Neuronal stem cell (in vitro differentiated cells): ENCODE data around the gene LRP10.

Experiments used
- DNase-seq: peaks from one replicate; pipeline ENCODE4 v3.0.0-alpha.2; 2013; ENCODE audit warnings: low spot score
- H2AFZ ChIP-seq: one replicate; pipeline ENCODE4 v1.6.1; 2013; ENCODE audit warnings: mild to moderate bottlenecking, low read length, inconsistent platforms
- H2AK5ac ChIP-seq: 2 replicates; pipeline ENCODE4 v1.6.1; 2013; ENCODE audit warnings: low read depth, mild to moderate bottlenecking, inconsistent platforms, low read length, moderate library complexity, mixed read lengths
- H2BK120ac ChIP-seq: 2 replicates; pipeline ENCODE4 v1.6.1; 2013; ENCODE audit warnings: low read depth, mild to moderate bottlenecking, inconsistent platforms, low read length, moderate library complexity, mixed read lengths
- H2BK12ac ChIP-seq: one replicate; pipeline ENCODE4 v1.6.1; 2013; ENCODE audit warnings: low read length, inconsistent platforms
- H2BK15ac ChIP-seq: 2 replicates; pipeline ENCODE4 v1.6.1; 2013; ENCODE audit warnings: mild to moderate bottlenecking, low read length, inconsistent platforms, mixed read lengths
- H2BK5ac ChIP-seq: one replicate; pipeline ENCODE4 v1.6.1; 2013; ENCODE audit warnings: inconsistent platforms, mild to moderate bottlenecking, low read length, moderate library complexity
- H3K14ac ChIP-seq: one replicate; pipeline ENCODE4 v1.6.1; 2013; ENCODE audit warnings: low read length, inconsistent platforms
- H3K18ac ChIP-seq: 2 replicates; pipeline ENCODE4 v1.6.1; 2013; ENCODE audit warnings: low read length, inconsistent platforms
- H3K23ac ChIP-seq: 2 replicates; pipeline ENCODE4 v1.6.1; 2013; ENCODE audit warnings: low read depth, mild to moderate bottlenecking, mixed read lengths, low read length, inconsistent platforms; ENCODE audit not compliant: poor library complexity
- H3K27ac ChIP-seq: replicated peaks from 3 replicates; pipeline ENCODE4 v1.5.1; 2013; ENCODE audit warnings: low read length, inconsistent platforms
- H3K27me3 ChIP-seq, 3 experiments: 2 replicates each; pipeline ENCODE4 v1.6.1; 2013; ENCODE audit warnings: low read length in 3 of 3, mild to moderate bottlenecking in 2 of 3, inconsistent platforms in 1 of 3, low read depth in 1 of 3, mixed read lengths in 1 of 3, moderate library complexity in 1 of 3; ENCODE audit not compliant: control insufficient read depth in 3 of 3, insufficient read depth in 3 of 3
- H3K36me3 ChIP-seq, 2 donors: replicated peaks in 1 of 2; 2 replicates each; pipeline ENCODE4 v1.6.1; 2013; ENCODE audit warnings: low read length in 2 of 2; ENCODE audit not compliant: control insufficient read depth in 2 of 2, insufficient read depth in 2 of 2
- H3K4ac ChIP-seq: 2 replicates; pipeline ENCODE4 v1.6.1; 2013; ENCODE audit warnings: inconsistent platforms, mild to moderate bottlenecking, low read length, moderate library complexity
- H3K4me1 ChIP-seq, 2 donors: 1 replicate in 1 of 2; 2 replicates in 1 of 2; pipeline ENCODE4 v1.6.1; 2013; ENCODE audit warnings: low read length in 2 of 2, low read depth in 1 of 2; ENCODE audit not compliant: control insufficient read depth in 2 of 2, insufficient read depth in 1 of 2
- H3K4me2 ChIP-seq: one replicate; pipeline ENCODE4 v1.6.1; 2013; ENCODE audit warnings: mild to moderate bottlenecking, low read length, inconsistent platforms; ENCODE audit not compliant: insufficient read depth, poor library complexity, severe bottlenecking
- H3K4me3 ChIP-seq, 2 donors: 2 replicates each; pipeline ENCODE4 v1.5.1; 2013; ENCODE audit warnings: low read length in 2 of 2, mild to moderate bottlenecking in 2 of 2, inconsistent platforms in 1 of 2, moderate library complexity in 1 of 2
- H3K79me1 ChIP-seq: one replicate; pipeline ENCODE4 v1.6.1; 2013; ENCODE audit warnings: low read depth, mild to moderate bottlenecking, inconsistent platforms, low read length, moderate library complexity
- H3K9ac ChIP-seq: one replicate; pipeline ENCODE4 v1.6.1; 2013; ENCODE audit warnings: mild to moderate bottlenecking, low read depth, low read length, inconsistent platforms; ENCODE audit not compliant: poor library complexity
- H3K9me3 ChIP-seq, 2 donors: replicated peaks in 1 of 2; 2 replicates each; pipeline versions ENCODE3 to v1.6.1; 2013; ENCODE audit warnings: low read length in 2 of 2, mild to moderate bottlenecking in 2 of 2, inconsistent platforms in 1 of 2, low read depth in 1 of 2, mixed read lengths in 1 of 2, moderate library complexity in 1 of 2; ENCODE audit not compliant: control insufficient read depth in 2 of 2, insufficient read depth in 1 of 2
- H4K8ac ChIP-seq: one replicate; pipeline ENCODE4 v1.6.1; 2013; ENCODE audit warnings: low read depth, mild to moderate bottlenecking, inconsistent platforms, low read length, moderate library complexity
- H4K91ac ChIP-seq: one replicate; pipeline ENCODE4 v1.6.1; 2013; ENCODE audit warnings: low read length, low read depth, mild to moderate bottlenecking, inconsistent platforms; ENCODE audit not compliant: poor library complexity
- whole genome bisulfite sequencing, 2 donors: extraction: QIAGEN DNeasy Blood & Tissue Kit; methylation state at CpG; one replicate each; pipeline ENCODE4 v1.1.7; 2013; ENCODE audit warnings: missing lambda C conversion rate in 2 of 2, mixed read lengths in 1 of 2; ENCODE audit not compliant: insufficient read length in 2 of 2, insufficient replicate concordance in 1 of 2; ENCODE audit errors: extremely low coverage in 2 of 2; 5-methylcytosine and 5-hydroxymethylcytosine counted together

Gene LRP10

DNA sequence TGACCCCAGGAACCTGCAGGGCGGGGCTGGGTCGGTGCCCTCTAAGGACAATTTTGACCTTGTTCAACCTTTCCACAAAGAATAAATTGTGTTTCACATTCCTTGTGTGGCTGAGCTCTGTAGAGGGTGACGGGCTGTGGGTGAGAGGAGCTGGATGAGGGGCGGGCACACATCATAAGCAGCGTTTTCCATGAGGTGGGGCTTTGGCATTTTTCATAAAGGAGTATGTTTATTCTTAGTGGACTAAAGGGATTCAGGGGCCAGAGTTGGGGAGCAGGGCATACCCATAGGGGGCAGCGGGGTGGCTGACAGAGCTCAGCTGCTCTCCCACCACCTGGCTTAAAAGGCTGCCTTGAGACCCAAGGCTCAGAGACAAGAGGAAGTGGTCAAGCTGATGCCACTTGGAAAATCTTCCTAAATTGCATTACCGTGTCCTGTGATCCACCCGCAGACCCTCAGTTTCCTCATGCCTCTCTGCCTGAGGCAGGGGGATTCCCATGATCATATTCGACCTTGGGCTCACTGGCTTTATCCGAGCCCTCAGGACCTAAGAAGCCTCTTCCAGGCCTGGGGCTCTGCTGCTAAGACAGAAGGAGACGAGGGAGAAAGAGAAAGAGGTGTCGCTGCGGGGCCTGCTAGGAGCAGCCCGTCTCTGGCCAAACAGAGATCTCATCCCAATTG lies 23.7 kb upstream of the LRP10 start:
- Histone ChIP-seq H4K8ac (no peak overlapping the region), H3K9me3 (no peaks in the 10 kb centered on the region), H3K4me1 (peaks cover 15% of the 10 kb centered on the region in 2 donors), H3K4me3 (no peak overlapping the region), H2BK5ac (no peak overlapping the region), H2BK12ac (no peak overlapping the region), H3K18ac (peak overlapping the region; percentile 61), H3K27me3 (no peaks in the 10 kb centered on the region), H3K79me1 (peaks cover 2% of the 10 kb centered on the region), H3K4ac (no peak overlapping the region), H2BK15ac (peak overlapping the region; percentile 45), H3K27ac (no peak overlapping the region), H3K14ac (no peak overlapping the region), H3K9ac (no peak overlapping the region), H4K91ac (no peak overlapping the region), H2AK5ac (no peak overlapping the region), H3K23ac (no peak overlapping the region), H2AFZ (peak overlapping the region; percentile 68), H2BK120ac (no peak overlapping the region), H3K4me2 (no peak overlapping the region), H3K36me3 (peaks cover 0 to 4% of the 10 kb centered on the region in 2 donors)
- DNase-seq, result no peak
- no CpG with 5 or more reads among the region's 14 CpGs for WGBS, 2 donors

GRCh38 chr14:22848351-22849164 lies 23.0 kb upstream of the LRP10 start:
- Histone ChIP-seq H4K91ac (no peak overlapping the region), H2AK5ac (peak overlapping the region; percentile 61), H4K8ac (no peak overlapping the region), H3K4me1 (peaks cover 16 to 18% of the 10 kb centered on the region in 2 donors), H3K4me2 (no peak overlapping the region), H2BK12ac (no peak overlapping the region), H2BK120ac (no peak overlapping the region), H3K27ac (no peak overlapping the region), H2AFZ (peak overlapping the region; percentile 68), H2BK5ac (peak overlapping the region; percentile 29), H3K79me1 (peaks cover 2% of the 10 kb centered on the region), H3K14ac (no peak overlapping the region), H3K9me3 (no peaks in the 10 kb centered on the region), H2BK15ac (peak overlapping the region; percentile 45), H3K23ac (peak overlapping the region; percentile 94), H3K4me3 (no peak overlapping the region), H3K18ac (peak overlapping the region; percentile 87), H3K36me3 (peaks cover 0 to 2% of the 10 kb centered on the region in 2 donors), H3K27me3 (no peaks in the 10 kb centered on the region), H3K9ac (peak overlapping the region; percentile 34), H3K4ac (no peak overlapping the region)
- DNase-seq, result no peak
- no CpG with 5 or more reads among the region's 12 CpGs for WGBS, 2 donors

DNA sequence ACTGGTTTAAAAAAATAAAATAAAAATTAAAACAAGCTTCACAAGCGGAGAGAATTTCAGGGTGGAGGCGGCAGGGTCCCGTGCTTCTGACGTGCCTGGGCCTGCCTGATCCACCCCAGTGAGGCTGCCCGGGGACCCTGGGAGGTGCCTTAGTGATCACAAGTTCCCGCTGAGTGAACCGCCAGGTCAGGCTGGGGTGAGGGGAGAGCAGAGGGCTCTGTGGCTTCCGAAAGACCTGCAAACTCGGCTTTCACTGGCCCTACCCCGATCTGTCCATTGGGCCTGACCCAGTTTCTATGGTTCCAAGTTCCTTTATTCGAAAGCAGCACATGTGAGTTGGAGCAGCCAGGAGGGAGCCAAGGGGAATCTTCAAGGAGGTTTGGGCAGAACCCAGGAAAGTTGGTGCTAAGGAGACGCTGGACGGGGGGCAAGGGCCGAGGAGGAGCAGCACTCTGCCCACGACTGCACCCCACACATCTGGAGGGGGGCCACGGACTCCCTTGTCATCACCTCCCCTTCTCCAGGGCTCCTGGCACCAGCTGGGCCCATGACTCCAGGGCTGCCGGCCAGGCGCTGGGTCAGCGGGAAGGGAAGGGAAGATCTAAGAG lies 22.2 kb upstream of the LRP10 start:
- no peak for DNase-seq
- H3K4me3 ChIP-seq, result no peak overlapping the region
- H2BK12ac ChIP-seq, result peak overlapping the region; percentile 36
- no peak overlapping the region for H4K8ac ChIP-seq
- no peak overlapping the region for H3K27ac ChIP-seq
- peak overlapping the region; percentile 29 for H2AK5ac ChIP-seq
- H4K91ac ChIP-seq, result peak overlapping the region; percentile 26
- peaks cover 2% of the 10 kb centered on the region for H3K79me1 ChIP-seq
- no peak overlapping the region for H2BK120ac ChIP-seq
- H3K9ac ChIP-seq, result no peak overlapping the region
- no peak overlapping the region for H3K4ac ChIP-seq
- no peak overlapping the region for H3K4me2 ChIP-seq
- H3K4me1 ChIP-seq, result peaks cover 16 to 18% of the 10 kb centered on the region in 2 donors
- no peaks in the 10 kb centered on the region for H3K9me3 ChIP-seq
- WGBS, 2 donors, result no CpG with 5 or more reads among the region's 19 CpGs
- H3K23ac ChIP-seq, result no peak overlapping the region
- H3K36me3 ChIP-seq, result peaks cover 0 to 2% of the 10 kb centered on the region in 2 donors
- no peak overlapping the region for H3K14ac ChIP-seq
- peak overlapping the region; percentile 79 for H3K18ac ChIP-seq
- no peak overlapping the region for H2BK5ac ChIP-seq
- no peak overlapping the region for H2BK15ac ChIP-seq
- H3K27me3 ChIP-seq, result no peaks in the 10 kb centered on the region
- peak overlapping the region; percentile 68 for H2AFZ ChIP-seq
